Measurements from ENCODE around the gene SP2. TPM values are rescaled to one million over a fixed set of nuclear protein-coding genes. Genes with fewer than 3 reads are reported as not detected.

The SP2 gene
- total RNA-seq, 1 experiment from 2014 or later, result 25.6 TPM

GRCh38 chr17:47924785-47925677, 29.0 kb downstream of the SP2 start:
- Histone ChIP-seq H3K4me3 (ENCODE audit: low read depth in 2 of 2, low read length in 2 of 2) (no peak overlapping the region), H3K36me3 (ENCODE audit: control insufficient read depth, insufficient read depth, low read length) (no peaks in the 10 kb centered on the region; the same call in 1 of the 2 replicates), H3K27ac (ENCODE audit: low read length) (no peak overlapping the region), H3K9me3 (ENCODE audit: control insufficient read depth, insufficient read depth, low read depth, low read length) (no peaks in the 10 kb centered on the region), H3K4me1 (ENCODE audit: control insufficient read depth, insufficient read depth, low read length) (peaks cover 3% of the 10 kb centered on the region; the same call in 1 of the 2 replicates), H3K27me3 (ENCODE audit: control insufficient read depth, insufficient read depth, low read length) (no peaks in the 10 kb centered on the region)
- BruUV-seq (replicated peaks), result no TSS peak
- in situ Hi-C loops (cut with HindIII; ENCODE audit: low pct_unique_long_range_greater_than_20kb, low sequenced_read_pairs), result no loop called here
- TF ChIP-seq TCF7L2 (IDR thresholded peaks at IDR 0.05; ENCODE audit: low read depth, low read length) (no peak), SIN3A (IDR thresholded peaks at IDR 0.05; ENCODE audit: borderline replicate concordance, insufficient read depth, low read depth, low read length) (no peak)
- DNase-seq (ENCODE audit: low read depth, low spot score) (no peak), ATAC-seq (no peak)
- ChIA-PET CTCF (no interaction called here), POLR2A (interaction anchor here (0.5 kb wide), 1 partner anchor 14 kb away, joined by 10 read pairs; no protein-coding TSS in a partner anchor)
- intact Hi-C loops (cut with micrococcal nuclease; ENCODE audit: unreplicated experiment), result no loop called here

- Histone ChIP-seq H3K9me3 (ENCODE audit: control insufficient read depth, insufficient read depth, low read depth, low read length) (no peaks in the 10 kb centered on the region), H3K4me3 (ENCODE audit: low read depth in 2 of 2, low read length in 2 of 2) (no peak overlapping the region), H3K4me1 (ENCODE audit: control insufficient read depth, insufficient read depth, low read length) (peaks cover 3% of the 10 kb centered on the region; the same call in 1 of the 2 replicates), H3K27ac (ENCODE audit: low read length) (no peak overlapping the region), H3K27me3 (ENCODE audit: control insufficient read depth, insufficient read depth, low read length) (no peaks in the 10 kb centered on the region), H3K36me3 (ENCODE audit: control insufficient read depth, insufficient read depth, low read length) (no peaks in the 10 kb centered on the region; the same call in 1 of the 2 replicates)
- TF ChIP-seq TCF7L2 (IDR thresholded peaks at IDR 0.05; ENCODE audit: low read depth, low read length) (no peak), POLR2AphosphoS5 (IDR thresholded peaks at IDR 0.05; ENCODE audit: low read depth, low read length) (no peak), SIN3A (IDR thresholded peaks at IDR 0.05; ENCODE audit: borderline replicate concordance, insufficient read depth, low read depth, low read length) (no peak)
- TF ChIP-seq, protein P1, sequence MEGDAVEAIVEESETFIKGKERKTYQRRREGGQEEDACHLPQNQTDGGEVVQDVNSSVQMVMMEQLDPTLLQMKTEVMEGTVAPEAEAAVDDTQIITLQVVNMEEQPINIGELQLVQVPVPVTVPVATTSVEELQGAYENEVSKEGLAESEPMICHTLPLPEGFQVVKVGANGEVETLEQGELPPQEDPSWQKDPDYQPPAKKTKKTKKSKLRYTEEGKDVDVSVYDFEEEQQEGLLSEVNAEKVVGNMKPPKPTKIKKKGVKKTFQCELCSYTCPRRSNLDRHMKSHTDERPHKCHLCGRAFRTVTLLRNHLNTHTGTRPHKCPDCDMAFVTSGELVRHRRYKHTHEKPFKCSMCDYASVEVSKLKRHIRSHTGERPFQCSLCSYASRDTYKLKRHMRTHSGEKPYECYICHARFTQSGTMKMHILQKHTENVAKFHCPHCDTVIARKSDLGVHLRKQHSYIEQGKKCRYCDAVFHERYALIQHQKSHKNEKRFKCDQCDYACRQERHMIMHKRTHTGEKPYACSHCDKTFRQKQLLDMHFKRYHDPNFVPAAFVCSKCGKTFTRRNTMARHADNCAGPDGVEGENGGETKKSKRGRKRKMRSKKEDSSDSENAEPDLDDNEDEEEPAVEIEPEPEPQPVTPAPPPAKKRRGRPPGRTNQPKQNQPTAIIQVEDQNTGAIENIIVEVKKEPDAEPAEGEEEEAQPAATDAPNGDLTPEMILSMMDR (IDR thresholded peaks at IDR 0.05), result no peak
- TF ChIP-seq, protein P2, sequence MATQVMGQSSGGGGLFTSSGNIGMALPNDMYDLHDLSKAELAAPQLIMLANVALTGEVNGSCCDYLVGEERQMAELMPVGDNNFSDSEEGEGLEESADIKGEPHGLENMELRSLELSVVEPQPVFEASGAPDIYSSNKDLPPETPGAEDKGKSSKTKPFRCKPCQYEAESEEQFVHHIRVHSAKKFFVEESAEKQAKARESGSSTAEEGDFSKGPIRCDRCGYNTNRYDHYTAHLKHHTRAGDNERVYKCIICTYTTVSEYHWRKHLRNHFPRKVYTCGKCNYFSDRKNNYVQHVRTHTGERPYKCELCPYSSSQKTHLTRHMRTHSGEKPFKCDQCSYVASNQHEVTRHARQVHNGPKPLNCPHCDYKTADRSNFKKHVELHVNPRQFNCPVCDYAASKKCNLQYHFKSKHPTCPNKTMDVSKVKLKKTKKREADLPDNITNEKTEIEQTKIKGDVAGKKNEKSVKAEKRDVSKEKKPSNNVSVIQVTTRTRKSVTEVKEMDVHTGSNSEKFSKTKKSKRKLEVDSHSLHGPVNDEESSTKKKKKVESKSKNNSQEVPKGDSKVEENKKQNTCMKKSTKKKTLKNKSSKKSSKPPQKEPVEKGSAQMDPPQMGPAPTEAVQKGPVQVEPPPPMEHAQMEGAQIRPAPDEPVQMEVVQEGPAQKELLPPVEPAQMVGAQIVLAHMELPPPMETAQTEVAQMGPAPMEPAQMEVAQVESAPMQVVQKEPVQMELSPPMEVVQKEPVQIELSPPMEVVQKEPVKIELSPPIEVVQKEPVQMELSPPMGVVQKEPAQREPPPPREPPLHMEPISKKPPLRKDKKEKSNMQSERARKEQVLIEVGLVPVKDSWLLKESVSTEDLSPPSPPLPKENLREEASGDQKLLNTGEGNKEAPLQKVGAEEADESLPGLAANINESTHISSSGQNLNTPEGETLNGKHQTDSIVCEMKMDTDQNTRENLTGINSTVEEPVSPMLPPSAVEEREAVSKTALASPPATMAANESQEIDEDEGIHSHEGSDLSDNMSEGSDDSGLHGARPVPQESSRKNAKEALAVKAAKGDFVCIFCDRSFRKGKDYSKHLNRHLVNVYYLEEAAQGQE (IDR thresholded peaks at IDR 0.05; ENCODE audit: insufficient read depth in 1 of 2, low read depth in 2 of 2, low read length in 1 of 2), result no peak
- in situ Hi-C loops (cut with HindIII; ENCODE audit: low pct_unique_long_range_greater_than_20kb, low sequenced_read_pairs), result no loop called here
- POLR2A ChIA-PET, result interaction anchor here (0.5 kb wide), 1 partner anchor 14 kb away, joined by 10 read pairs; no protein-coding TSS in a partner anchor
- DNase-seq (ENCODE audit: low read depth, low spot score) (no peak), ATAC-seq (no peak)
- BruUV-seq (replicated peaks), result no TSS peak
- CTCF ChIA-PET, result interaction anchor here (0.6 kb wide), 1 partner anchor 24 kb away, joined by 6 read pairs; no protein-coding TSS in a partner anchor
- intact Hi-C loops (cut with micrococcal nuclease; ENCODE audit: unreplicated experiment), result no loop called here
Observed at GRCh38 chr17:47925678-47925988, 29.6 kb downstream of the SP2 start.
